Uterus (tissue), 4 donors: Measurements from ENCODE around the gene SV2B. TPM values are rescaled to one million over a fixed set of nuclear protein-coding genes. Genes with fewer than 3 reads are reported as not detected.

Experiments
- DNase-seq, 2 donors: peaks; one replicate each; pipeline ENCODE4 v3.0.0-alpha.2; 2019 to 2020
- H3K27ac ChIP-seq, 2 donors: fragments of 200-600 bp; sonication (generic); 1 replicate in 1 of 2; 2 replicates in 1 of 2; pipeline ENCODE4 v1.5.1; 2016 to 2018
- H3K27me3 ChIP-seq, 2 donors: fragments of 200-600 bp; sonication (generic); one replicate each; pipeline ENCODE4 v1.5.1; 2018 to 2019; ENCODE audit warnings: control low read depth in 1 of 2
- H3K36me3 ChIP-seq, 2 donors: fragments of 200-600 bp; sonication (generic); one replicate each; pipeline ENCODE4 v1.5.1; 2019; ENCODE audit warnings: control low read depth in 1 of 2
- H3K4me1 ChIP-seq, 2 donors: fragments of 200-600 bp; sonication (generic); one replicate each; pipeline ENCODE4 v1.5.1; 2018 to 2019; ENCODE audit warnings: control low read depth in 1 of 2
- H3K4me3 ChIP-seq, 2 donors: fragments of 200-600 bp; sonication (generic); 1 replicate in 1 of 2; 2 replicates in 1 of 2; pipeline ENCODE4 v1.5.1; 2018 to 2019; ENCODE audit warnings: mild to moderate bottlenecking in 1 of 2
- H3K9me3 ChIP-seq, 2 donors: fragments of 200-600 bp; sonication (generic); one replicate each; pipeline ENCODE4 v1.5.1; 2019; ENCODE audit warnings: control low read depth in 1 of 2
- CTCF ChIP-seq, 4 experiments: fragments of 200-600 bp in 2 of 4; fragments of 450-650 bp in 2 of 4; sonication (generic) in 2 of 4; IDR thresholded peaks; one replicate each; pipeline ENCODE4 v1.5.1; 2016 to 2019; ENCODE audit warnings: antibody characterized with exemption in 4 of 4, mild to moderate bottlenecking in 2 of 4, moderate library complexity in 1 of 4
- POLR2A ChIP-seq, 2 donors: fragments of 450-650 bp; IDR thresholded peaks; one replicate each; pipeline ENCODE4 v1.6.1; 2016; ENCODE audit warnings: antibody characterized with exemption in 2 of 2, mild to moderate bottlenecking in 1 of 2, moderate library complexity in 1 of 2
- intact Hi-C: fragments of 100-400 bp; cut with DNase I; formaldehyde crosslinking; loops from one replicate; pipeline ENCODE4 v1.15.1; 2023; ENCODE audit warnings: low total_unique reads
- total RNA-seq, 4 donors: library from RNA; depleted of rRNA in 3 of 4; stranded (reverse); fragments of >200 nt in 3 of 4; gene quantifications; one replicate each; pipeline versions ENCODE4 v1.1.0 to v1.2.4, GENCODE V29; 2014 to 2023
- donor health status: DM: yes; HTN: yes; CAD: no.

SV2B gene
- total RNA-seq, 4 donors from 2014 or later, result 0.26 to 1.1 (median 0.87) TPM

DNA sequence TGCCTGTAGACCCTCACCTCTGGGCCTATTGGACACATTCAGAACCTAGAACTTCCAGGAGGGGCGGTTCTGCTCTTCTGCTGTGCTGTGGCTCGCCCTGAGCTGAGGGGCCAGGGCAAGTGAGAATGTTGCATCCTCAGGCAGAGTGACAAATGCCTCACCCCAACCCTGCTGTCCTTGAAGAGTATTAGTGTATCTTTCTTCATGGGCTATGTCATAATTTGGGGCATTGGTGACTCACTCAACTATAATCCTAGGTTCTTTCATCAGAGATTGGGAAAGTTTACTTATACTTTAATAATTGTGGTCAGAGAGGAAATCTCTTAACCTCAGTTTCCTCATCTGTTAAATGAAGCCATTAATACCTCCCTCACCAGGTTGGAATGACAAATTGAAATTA, 143.8 kb downstream of the SV2B start:
- H3K4me1 ChIP-seq, result no peaks in the 10 kb centered on the region
- no peaks in the 10 kb centered on the region for H3K9me3 ChIP-seq
- DNase-seq, result no peak
- no peaks in the 10 kb centered on the region for H3K27me3 ChIP-seq
- no peak overlapping the region for H3K27ac ChIP-seq
- intact Hi-C loops, result no loop called here
- TF ChIP-seq CTCF (IDR thresholded peaks at IDR 0.05), result no peak
- no peak for TF ChIP-seq POLR2A (IDR thresholded peaks at IDR 0.05)
- no peak overlapping the region for H3K4me3 ChIP-seq
- H3K36me3 ChIP-seq, result no peaks in the 10 kb centered on the region

- Histone ChIP-seq H3K9me3 (no peaks in the 10 kb centered on the region), H3K4me3 (no peak overlapping the region), H3K27me3 (no peaks in the 10 kb centered on the region), H3K36me3 (no peaks in the 10 kb centered on the region), H3K4me1 (no peaks in the 10 kb centered on the region), H3K27ac (no peak overlapping the region)
- no peak for TF ChIP-seq POLR2A (IDR thresholded peaks at IDR 0.05)
- no peak for TF ChIP-seq CTCF (IDR thresholded peaks at IDR 0.05)
- no peak for DNase-seq
- intact Hi-C loops, result no loop called here
These were observed 144.9 kb downstream of the SV2B start for GRCh38 chr15:91244919-91245318.

DNA sequence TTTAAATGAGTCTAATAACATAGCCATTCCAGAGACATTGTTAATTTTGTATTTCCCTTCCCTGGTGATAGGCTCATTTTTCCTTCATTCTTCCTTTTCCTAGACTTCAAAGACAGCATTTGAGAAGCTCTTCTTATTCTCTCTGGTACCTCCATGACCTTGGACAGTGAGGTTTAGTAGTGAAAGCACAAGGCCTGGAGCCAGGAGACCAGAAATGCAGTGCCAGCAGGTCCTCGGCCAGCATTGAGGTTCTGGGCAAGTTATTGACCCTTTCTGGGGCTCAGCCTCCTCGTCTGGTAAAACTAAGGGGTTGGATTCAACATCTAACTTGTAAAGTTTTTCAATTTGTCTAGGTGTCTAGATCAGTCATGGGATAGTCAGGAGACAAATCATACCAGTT, 146.9 kb downstream of the SV2B start:
- TF ChIP-seq CTCF (IDR thresholded peaks at IDR 0.05) (no peak), POLR2A (IDR thresholded peaks at IDR 0.05) (no peak)
- Histone ChIP-seq H3K27me3 (no peaks in the 10 kb centered on the region), H3K27ac (no peak overlapping the region), H3K36me3 (no peaks in the 10 kb centered on the region), H3K4me1 (no peaks in the 10 kb centered on the region), H3K9me3 (no peaks in the 10 kb centered on the region), H3K4me3 (no peak overlapping the region)
- no peak for DNase-seq
- intact Hi-C loops, result no loop called here

DNA sequence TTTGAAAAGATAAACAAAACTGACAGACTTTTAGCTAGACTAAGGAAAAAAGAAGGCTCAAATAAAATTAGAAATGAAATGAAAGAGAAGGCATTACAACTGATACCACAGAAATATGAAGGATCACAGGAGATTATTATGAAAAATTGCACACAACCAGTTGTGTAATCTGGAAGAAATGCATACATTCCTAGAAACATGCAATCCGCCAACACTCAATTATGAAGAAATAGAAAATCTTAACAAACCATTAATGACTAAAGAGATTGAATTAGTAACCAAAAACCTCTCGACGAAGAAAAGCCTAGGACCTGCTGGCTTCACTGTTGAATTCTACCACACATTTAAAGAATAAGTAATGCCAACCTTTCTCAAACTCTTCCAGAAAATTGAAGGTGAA, 149.5 kb downstream of the SV2B start:
- Histone ChIP-seq H3K4me3 (no peak overlapping the region), H3K9me3 (no peaks in the 10 kb centered on the region), H3K36me3 (no peaks in the 10 kb centered on the region), H3K4me1 (no peaks in the 10 kb centered on the region), H3K27ac (no peak overlapping the region), H3K27me3 (no peaks in the 10 kb centered on the region)
- TF ChIP-seq POLR2A (IDR thresholded peaks at IDR 0.05), result no peak
- DNase-seq, result no peak
- intact Hi-C loops, result no loop called here

DNA sequence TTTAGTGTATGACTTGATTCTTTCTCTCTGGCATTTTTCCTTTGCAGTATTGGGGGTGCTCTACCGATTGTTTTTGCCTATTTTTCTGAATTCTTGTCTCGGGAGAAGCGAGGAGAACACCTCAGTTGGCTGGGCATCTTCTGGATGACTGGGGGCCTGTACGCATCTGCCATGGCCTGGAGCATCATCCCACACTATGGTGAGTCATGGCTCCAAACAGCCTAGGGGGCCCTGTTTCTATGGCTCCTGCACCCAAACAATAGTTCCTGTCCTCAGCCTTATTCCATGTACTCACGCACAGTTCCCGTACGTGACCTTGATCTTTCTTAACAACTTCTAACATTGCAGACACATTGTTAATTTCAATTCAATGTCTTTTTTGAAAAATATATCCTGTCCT, 152.3 kb downstream of the SV2B start:
- TF ChIP-seq CTCF (IDR thresholded peaks at IDR 0.05) (no peak), POLR2A (IDR thresholded peaks at IDR 0.05) (no peak)
- Histone ChIP-seq H3K4me1 (no peaks in the 10 kb centered on the region), H3K4me3 (no peak overlapping the region), H3K36me3 (no peaks in the 10 kb centered on the region), H3K27ac (no peak overlapping the region), H3K9me3 (no peaks in the 10 kb centered on the region), H3K27me3 (no peaks in the 10 kb centered on the region)
- intact Hi-C loops, result no loop called here
- DNase-seq, result no peak

DNA sequence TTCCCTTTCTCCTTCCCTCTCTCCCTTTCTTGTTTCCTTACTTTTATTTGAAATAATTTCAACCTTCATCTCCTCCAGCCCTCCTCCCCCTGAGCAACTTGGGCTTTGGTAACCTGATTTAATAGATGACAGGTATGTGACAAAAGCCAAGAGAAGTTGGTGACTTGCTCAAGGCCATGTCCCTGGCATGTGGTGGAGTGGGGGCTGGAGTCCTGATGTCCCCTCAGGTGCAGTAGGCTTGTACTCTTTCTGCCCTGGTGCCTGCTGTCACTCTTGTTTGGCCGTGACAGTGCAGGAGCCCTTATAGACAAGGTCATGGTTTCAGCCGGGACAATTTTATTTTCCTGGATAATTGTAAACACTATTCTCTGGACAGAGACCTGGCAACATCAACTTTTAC, 152.7 kb downstream of the SV2B start:
- no peak overlapping the region for H3K27ac ChIP-seq
- H3K36me3 ChIP-seq, result no peaks in the 10 kb centered on the region
- TF ChIP-seq POLR2A (IDR thresholded peaks at IDR 0.05), result no peak
- no peak for TF ChIP-seq CTCF (IDR thresholded peaks at IDR 0.05)
- no peak for DNase-seq
- H3K4me1 ChIP-seq, result no peaks in the 10 kb centered on the region
- H3K27me3 ChIP-seq, result no peaks in the 10 kb centered on the region
- no peak overlapping the region for H3K4me3 ChIP-seq
- H3K9me3 ChIP-seq, result no peaks in the 10 kb centered on the region
- intact Hi-C loops, result no loop called here
